DLD1 (cell line): Measurements from ENCODE around the gene PBOV1.
"Not testable (repeated sequence)": the region's sequence is repeated elsewhere in the genome, so short reads cannot be mapped to it uniquely, and the experiment has no call there.

Source experiments
- in situ Hi-C: cut with HindIII; loops from 2 replicates; pipeline ENCODE4 v1.10.0; 2017; ENCODE audit warnings: low sequenced_read_pairs

PBOV1 gene

DNA sequence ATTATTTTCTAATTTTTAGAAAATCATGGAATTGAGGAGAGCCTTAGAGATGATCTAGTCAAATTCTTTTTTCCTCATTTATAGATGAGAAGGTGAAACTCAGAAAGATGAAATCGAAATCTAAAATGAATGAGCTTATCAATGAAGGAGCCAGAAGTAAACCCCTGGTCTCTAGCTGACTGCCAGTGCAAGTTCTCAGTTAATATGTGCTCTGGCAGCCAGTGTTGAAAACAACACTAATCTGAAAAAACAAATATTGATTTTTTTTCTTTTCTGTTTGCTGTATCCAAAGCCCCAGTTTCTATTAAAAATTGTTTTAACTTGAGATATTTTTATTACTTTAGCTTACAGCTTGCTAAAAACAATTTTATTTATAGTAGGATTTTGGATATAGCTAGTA is 21.5 kb upstream of the PBOV1 start:
- in situ Hi-C loops = no loop called here

DNA sequence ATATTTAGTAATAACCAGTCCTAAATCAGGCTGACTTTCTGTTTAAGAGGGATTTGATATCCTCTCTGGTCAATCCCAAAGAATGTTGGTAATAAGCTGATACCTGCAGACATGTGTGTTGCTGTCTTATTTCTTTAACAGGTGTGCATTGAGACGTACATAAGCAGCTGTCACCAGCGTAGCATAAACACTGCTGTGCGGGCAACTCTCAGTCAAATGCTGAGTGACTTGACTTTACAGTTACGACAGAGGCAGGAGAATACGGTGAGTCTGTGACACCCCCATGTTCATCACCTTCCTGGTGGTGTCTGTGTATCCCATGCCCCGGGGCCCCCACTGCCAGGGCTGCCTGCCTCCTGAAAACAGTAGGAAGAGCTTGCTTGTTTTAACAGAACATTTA is 20.1 kb upstream of the PBOV1 start:
- in situ Hi-C loops = no loop called here

DNA sequence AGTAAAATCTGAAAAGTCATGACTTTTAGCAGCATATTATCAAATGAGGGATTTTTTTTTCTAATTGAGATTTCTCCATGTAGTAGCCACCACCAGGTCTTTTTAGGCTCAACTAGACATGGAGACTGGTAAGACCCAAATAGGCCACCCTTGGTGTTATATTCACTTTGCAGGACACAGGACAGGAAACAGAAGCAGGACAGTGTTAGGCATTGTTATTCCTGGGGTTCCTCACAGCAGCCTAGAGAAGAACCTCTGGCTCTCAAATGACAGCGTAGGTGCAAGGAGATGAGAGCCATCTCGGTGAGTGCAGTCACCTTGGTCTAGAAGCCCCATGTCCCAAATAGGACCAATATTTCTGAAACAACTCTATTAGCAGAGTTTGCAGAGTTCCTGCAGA is 19.2 kb upstream of the PBOV1 start:
- in situ Hi-C loops = no loop called here

DNA sequence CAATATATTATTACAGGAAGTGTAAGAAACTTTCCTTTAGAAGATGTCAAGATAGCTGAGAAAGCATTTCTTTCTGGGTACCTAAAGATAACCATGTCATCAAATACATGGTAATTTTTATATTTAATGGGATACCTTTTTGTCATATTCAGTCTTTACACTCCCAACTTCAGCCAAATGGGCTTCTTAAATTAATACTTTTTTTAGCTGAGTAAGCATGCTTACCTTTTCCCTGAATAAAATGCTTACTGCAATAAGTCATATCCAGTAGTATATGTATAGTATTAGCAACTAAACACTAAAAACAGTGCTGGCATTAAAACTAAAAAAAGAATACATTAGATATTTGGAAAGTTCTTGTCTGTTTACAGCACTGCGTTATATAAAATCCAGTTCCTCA is 17.4 kb upstream of the PBOV1 start:
- in situ Hi-C loops = no loop called here

DNA sequence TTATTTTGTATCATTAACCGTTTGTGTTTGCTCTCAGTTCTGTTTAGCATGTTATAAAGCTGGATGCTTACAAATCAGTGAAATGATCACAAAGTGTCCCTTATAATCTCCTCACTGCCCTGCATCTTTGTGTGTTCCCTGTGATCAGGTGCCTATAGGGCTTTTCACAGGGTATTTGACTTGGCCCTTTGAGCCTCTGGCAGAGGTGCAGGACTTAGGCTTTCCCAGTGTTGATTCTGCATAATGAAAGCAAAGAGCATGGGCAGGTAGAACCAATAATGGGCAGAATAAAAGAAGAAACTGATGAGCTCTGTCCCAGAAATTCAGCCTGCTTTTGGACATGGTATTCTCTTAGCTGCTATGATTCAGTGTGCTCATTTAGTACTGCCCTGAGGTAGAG is 16.9 kb upstream of the PBOV1 start:
- in situ Hi-C loops = no loop called here

DNA sequence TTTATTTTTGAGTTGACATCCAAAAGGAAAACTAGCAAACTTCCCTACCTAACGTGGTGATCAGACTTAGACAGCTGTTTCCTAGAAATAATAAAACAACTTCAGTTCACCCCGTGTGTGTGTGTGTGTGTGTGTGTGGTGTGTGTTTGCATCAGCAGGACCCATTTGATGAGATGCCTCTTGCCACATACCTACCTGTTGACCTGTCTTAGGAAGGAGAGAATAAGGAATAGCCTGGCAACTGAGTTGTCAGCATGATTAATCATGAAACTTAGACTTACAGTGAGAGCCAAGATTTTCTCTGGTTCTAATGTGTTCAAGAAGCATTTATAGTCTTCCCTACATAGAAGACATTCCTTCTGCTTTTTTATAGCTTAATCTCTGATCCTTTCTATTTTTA is 16.1 kb upstream of the PBOV1 start:
- in situ Hi-C loops = no loop called here

DNA sequence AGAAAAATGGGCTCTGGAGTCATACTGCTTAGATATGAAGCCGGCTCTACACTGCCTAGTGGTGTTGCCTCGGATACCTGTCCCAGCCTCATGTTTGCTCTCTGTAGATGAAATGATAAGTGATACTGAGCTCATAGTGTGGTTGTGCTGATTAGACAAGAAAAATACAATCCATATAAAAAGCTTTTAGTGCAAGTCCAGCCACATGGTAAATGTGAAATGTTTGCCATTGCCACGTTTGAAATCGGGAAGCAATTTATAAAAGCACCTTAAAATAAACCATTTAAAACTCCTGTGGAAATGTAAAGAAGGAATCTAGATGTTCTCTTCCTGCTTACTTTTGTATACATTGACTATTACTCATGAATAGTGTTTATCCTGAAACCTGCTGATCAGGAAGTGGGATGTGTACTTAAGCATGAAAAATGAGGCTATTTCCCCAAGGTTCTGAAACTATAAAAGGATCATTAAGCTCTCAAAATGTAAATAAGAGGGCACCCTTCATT is 13.1 kb upstream of the PBOV1 start:
- in situ Hi-C loops = no loop called here

DNA sequence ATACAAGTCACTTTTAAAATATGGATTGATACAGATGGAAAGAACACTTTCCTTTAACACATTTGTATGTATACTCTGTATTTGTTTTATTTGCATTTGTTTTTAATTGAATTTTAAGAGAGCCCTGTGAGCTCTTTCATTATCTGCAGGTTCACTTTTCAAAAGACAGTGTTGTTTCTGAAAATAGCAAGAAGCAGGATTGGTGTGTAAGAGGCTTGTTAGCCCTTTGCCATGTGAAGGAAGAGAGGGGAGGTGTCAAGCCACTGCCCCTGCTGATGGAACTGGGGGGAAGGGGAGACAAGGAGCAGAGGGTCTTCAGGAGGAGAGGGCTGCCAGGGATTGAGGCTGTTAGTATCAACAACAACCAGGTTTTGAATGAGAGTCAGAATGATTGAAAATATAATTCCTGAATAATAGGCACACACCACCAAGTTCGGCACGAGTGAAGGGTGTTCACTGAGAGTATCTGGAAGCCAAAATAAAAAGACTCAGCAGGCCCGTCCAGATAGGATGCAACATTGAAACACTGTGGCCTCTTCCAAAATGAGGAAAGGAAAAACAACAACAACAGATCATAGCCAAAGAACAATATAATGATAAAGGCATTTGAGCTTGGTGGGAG is 12.6 kb upstream of the PBOV1 start:
- in situ Hi-C loops = no loop called here

DNA sequence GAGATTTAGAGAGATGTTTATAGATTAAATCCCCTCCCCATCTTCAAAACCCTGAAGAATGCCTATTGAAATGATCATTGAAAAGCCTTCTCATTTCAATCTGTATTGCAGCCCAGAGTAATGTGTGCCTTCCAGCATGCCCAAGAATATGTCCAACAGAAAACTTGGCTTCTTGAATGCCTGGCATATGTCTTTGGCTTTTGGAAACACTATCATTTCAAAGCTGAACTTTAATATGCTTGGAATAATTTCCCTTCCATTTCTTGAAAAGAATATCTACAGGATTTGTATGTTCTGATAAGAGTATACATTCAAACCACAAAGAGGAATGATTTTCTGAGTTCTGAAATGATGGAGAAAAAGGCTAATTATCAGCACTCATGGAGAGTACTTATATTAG is 11.9 kb upstream of the PBOV1 start:
- in situ Hi-C loops = no loop called here

DNA sequence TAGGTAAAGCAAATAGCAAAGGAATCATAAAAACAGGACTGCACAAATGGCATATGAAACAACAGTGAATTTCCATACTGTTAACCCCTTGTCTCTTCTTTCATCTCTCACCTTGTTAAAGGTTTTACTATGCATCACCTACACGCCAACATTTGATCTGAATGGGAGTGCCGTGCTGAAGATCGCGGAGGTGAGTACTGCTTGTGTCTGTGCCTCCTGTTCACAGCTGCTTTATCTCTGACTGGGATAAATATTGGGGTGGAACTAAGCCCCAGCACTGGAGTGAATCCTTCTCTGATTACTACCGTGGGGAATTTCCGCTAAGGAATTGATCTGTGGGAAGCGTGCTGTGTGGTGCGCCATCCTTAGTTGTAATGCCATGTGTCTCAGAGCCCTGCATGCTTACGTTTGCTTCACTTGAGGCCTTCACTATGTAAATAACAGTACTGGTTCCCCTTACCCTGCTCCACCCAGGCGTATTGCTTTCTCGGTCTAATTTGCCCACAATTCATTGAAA is 11.4 kb upstream of the PBOV1 start:
- in situ Hi-C loops = no loop called here

DNA sequence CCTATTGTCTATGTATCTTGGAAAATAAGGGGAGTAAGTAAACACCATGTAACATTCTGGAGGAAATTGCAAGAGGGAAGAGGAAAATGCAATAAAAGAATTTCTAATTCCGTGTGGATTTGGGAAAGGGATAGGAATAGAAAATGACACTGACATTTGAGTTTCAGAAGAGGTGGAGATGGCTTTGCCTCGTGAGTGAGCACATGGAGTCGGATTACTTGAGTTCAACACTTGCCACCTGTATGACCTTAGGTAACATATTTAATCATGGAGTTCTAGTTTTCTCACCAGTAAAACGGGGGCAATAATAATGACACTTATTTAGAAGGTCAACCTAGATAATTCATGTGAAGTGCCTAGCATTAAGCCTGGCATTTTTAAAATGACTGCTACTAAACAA is 10.8 kb upstream of the PBOV1 start:
- in situ Hi-C loops = no loop called here

DNA sequence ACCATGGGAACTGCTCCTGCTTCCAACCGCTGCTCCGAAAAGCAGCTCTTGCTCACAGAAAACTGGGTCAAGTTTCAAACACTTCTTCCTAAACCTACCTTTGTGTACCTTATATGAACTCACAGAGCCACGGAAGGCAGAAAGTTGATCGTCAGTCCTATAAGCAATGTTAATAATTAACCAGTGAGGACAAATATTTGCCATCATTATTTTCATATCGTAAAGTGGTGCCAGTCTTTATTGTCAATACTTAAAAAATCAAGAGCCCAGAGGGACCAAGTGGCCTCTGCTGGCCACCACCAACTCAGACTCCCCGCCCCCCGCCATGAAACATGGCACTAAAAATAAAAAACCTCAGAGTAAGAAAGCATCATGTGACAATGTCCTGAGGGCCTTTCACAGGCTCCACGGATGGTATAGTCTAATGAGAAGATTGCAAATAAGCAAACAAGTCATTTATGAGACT is 9.1 kb upstream of the PBOV1 start:
- in situ Hi-C loops = no loop called here

DNA sequence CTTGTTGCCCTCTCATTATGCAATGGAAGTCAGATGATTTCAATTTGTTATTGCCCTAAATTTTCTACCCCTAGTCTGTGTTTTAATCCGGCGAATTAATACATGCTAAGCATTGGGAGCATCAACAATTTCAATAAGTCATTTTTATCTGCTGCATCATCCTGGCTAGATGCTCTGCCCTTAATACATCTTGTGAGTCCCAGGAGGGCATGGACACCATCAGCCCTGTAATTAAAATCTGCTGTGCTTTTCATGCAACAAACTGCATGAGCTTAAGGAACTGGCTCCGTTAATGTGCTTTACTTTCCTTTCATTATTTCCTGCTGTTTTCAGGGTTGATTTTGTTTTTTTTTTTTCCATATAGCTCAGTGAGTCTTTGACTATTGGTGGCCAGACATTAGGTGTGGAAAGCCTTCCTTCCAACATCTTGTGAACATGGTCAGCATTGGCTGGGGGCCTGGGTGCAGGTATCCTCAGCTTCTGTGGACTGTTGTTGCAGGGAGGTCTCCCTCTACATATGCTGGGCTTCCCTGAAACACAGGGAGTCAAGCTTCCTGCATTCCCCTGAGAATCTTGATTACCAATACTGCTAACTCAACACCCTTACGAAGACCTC is 8.5 kb upstream of the PBOV1 start:
- in situ Hi-C loops = no loop called here

DNA sequence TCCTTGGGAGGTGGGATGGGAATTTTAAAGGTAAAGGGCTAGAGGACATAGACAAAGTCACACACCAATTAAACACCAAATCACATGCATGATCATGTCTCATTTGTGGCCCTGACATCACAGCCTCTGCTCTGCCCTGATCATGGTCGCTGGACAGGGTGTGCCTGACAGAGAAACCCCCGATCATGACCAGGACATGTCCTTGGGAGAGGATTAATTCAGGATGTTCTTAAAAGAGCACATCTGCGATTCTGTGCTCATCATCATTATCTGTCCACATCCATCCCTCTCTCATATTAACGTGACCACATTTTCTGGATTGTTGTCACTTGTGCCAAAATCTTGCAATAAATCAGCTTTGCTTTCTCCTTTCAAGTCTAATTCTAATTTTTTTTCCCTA is 7.7 kb upstream of the PBOV1 start:
- in situ Hi-C loops = no loop called here

DNA sequence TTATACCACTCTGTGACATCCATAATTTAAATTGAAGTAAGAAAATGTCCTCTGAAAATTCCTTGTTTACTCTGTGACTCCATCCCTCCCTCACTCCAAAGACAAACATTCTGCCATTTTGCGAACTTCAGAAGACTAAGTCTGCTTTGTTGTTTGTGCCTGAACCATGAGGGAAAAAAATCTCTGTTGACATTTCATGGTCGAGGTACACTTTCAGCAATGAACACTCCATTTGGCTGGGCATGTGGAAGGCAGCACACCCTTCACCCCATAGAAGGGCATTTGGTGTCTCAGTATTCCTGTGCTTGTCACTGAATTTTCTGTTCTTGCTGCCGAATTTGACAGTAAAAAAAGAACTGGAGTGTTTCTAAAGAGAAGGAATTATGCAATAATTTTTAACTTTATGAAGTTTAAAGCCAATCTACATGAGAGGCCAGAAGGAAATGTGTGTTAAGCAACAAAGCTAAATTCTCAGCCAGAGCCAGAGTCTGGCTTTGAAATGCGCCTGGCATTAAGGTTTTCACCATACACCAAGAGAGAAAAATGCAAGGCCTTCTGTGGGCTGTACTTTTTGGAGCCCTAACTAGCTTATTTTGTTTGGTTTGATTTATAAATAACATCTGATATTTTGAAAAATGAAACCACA is 4.7 kb upstream of the PBOV1 start:
- in situ Hi-C loops = no loop called here

DNA sequence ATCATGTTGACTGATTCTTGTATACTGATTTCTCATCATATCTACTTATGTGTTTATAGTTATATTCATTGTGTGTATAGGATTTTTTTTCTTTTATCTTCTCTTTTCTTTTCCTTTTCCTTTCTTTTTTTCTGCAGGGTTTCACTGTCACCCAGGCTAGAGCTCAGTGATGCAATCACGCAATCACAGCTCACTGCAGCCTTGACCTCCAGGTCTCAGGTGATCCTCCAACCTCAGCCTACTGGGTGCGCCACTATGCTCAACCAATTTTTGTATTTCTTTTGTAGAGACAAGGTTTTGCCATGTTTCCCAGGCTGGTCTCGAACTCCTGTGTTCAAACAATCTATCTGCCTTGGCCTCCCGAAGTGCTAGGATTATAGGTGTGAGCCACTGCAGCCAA is 1.6 kb upstream of the PBOV1 start:
- in situ Hi-C loops = no loop called here

DNA sequence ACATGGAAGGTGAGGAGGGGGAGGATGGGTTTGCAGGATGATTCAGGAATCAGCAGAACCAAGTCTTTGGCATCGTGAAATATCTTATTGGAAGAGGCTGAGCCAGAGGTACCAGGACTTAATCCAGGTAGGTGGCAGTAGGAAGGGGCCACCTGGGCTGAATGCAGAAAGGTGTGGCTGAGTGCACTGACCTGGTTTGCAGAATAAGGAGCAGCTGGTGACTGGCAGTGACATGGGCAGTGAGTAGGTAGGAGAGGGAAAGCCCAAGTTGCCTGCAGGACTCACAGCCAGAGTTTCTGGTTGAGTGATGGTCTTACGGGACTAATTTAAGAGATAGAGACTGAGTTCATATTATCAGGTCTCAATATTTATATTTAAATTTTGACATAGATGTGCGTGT is 1.1 kb upstream of the PBOV1 start:
- in situ Hi-C loops = no loop called here

DNA sequence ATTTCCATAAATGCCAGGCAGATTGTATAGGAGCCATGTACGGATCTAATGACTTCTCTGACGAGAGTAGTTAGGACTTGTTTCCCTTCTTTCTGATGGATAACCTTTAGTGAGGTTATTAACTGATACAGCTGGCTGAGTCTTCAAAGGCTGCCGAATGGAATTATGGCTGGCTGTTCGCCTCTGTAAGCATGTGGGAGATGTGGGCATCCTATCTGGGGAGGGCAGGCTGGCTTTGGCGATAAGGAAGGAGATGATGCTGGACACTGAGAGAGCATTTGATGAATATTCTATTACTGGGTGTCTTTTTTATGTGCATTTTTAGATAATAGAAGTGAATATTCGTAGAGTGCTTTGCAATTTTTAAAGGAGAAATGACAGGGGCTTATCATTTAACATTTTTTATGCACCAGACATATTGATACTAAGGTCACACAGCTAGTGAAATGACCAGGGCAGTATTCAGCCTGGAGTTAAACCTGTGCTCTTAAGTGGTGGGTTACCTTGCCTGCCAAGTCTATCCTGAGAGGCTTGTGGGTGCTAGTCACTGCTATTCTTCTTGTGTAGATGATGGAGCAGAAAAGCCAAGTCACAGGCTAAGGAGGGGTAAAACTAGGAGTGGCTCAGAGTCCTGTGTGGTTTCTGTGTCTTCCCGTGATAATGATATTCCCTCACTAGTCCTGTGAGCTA is 3.1 kb downstream of the PBOV1 start:
- in situ Hi-C loops = no loop called here

DNA sequence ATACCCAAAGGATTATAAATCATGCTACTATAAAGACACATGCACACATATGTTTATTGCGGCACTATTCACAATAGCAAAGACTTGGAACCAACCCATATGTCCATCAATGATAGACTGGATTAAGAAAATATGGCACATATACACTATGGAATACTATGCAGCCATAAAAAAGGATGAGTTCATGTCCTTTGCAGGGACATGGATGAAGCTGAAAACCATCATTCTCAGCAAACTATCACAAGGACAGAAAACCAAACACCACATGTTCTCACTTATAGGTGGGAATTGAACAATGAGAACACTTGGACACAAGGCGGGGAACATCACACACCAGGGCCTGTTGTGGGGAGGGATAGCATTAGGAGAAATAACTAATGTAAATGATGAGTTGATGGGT is 5.8 kb downstream of the PBOV1 start:
- in situ Hi-C loops = not testable (repeated sequence)

DNA sequence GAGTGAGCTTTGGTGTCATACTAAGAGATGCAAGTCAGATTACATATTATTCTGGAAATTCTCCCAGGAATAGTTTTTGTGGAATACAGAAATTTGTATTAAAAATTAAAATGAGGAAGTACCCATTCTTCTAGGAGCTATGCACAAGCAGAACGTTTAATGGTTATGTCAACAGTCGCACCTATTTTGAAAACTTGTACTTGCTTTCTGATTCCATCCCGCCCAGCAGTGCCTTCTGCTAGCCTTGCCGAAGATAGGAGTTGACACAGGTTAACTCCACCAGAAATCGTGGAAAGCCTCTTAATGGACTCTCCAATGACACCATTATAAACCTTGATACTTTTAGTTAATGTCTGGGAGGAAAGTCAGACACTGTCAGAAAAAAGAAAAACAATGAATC is 6.7 kb downstream of the PBOV1 start:
- in situ Hi-C loops = no loop called here

DNA sequence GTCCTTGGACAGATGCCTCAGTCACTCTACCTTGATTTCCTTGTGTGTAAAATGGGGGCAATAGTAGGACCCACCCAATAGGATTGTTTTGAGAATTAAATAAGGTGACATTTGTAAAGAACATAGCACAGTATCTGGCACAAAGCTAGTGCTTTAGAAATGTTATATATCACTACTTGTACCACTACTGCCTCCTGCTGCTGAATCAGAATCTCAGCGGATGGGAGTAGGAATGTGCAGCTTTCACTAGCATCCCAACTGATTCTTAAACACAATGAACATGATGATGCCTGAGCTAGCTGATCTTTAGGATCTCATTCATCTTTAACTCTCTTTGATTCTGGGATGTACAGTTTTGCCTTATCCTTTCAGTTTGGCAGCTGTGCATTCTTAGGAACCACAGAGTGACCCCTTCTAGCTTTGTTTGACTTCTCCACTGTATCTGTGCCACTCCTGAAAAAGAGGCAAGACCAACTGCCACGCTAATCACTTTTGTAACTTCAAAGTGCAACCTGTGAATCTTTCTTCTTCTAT is 7.2 kb downstream of the PBOV1 start:
- in situ Hi-C loops = no loop called here
